GM12865 (cell line): ENCODE measurements around the gene ETV6.

Experiments used
- DNase-seq: peaks from one replicate; pipeline ENCODE4 v3.0.0; 2010; ENCODE audit warnings: low read depth
- H3K4me3 ChIP-seq: 2 replicates; pipeline ENCODE4 v1.5.1; 2011; ENCODE audit warnings: mild to moderate bottlenecking, low read depth, low read length, control low read depth
- TF ChIP-seq, protein P1 (sequence below): IDR thresholded peaks from 2 replicates; pipeline ENCODE4 v1.5.1; 2011; ENCODE audit warnings: low read length, control low read depth, low read depth, inconsistent platforms; ENCODE audit not compliant: insufficient read depth; ENCODE audit errors: missing control alignments

The ETV6 gene

DNA sequence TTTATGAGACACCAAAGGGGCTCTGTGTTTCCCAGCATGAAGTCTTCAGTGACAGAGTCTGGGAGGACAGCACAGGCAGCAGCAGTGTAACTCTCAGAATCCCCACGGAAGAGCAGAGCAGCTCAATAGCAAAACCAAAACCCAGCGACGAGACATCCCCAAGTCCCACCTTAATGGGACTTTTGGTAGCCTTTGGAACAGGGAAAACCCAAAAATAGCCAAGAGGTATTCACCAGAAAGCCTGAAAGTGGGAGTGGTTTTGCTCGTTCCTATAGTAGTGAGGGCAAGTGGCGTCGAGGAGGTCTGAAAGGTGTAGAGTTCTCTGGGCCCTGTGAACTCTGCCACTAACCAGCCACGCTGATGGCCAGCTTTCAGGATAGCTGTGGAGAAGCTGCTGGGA is 174.6 kb downstream of the ETV6 start:
- no peak overlapping the region for H3K4me3 ChIP-seq
- TF ChIP-seq, protein P1, sequence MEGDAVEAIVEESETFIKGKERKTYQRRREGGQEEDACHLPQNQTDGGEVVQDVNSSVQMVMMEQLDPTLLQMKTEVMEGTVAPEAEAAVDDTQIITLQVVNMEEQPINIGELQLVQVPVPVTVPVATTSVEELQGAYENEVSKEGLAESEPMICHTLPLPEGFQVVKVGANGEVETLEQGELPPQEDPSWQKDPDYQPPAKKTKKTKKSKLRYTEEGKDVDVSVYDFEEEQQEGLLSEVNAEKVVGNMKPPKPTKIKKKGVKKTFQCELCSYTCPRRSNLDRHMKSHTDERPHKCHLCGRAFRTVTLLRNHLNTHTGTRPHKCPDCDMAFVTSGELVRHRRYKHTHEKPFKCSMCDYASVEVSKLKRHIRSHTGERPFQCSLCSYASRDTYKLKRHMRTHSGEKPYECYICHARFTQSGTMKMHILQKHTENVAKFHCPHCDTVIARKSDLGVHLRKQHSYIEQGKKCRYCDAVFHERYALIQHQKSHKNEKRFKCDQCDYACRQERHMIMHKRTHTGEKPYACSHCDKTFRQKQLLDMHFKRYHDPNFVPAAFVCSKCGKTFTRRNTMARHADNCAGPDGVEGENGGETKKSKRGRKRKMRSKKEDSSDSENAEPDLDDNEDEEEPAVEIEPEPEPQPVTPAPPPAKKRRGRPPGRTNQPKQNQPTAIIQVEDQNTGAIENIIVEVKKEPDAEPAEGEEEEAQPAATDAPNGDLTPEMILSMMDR: no peak
- peak; percentile 51 for DNase-seq

DNA sequence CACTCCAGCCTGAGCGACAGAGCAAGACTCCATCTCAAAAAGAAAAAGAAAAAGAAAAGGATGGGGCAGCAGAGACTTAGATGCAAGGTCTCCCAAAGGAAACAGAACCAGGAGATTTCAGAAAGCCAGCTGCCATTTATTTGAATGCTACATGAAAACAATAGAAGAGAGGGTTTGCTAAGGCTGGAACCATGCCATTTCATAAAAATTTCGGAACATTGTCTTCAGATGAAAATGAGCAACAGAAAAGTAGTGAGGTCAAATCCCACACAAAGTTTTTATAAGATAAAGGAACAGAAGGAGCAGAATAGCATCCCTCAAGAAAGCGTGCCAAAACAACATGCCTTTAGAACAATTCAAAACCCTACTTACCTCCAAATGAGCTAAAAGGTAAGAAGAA is 175.3 kb downstream of the ETV6 start:
- H3K4me3 ChIP-seq: no peak overlapping the region
- no peak for DNase-seq
- TF ChIP-seq, protein P1: no peak

DNA sequence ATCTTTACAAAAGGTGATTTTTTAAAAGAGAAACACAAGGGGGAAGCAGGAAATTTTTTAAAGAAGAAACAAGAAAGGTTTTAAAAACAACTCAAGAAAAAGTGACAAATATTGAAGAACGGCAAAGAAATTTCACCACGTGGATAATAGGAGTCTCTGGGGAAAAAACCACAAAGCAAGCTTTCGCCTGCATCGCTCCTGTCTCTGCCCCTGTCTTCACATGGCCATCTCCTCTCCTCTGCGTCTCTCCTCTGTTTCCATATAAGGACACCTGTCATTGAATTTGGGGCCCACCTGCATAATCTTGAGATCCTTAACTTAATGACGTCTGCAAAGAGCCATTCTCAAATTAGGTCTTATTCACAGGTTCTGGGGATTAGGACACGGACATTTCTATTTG is 175.8 kb downstream of the ETV6 start:
- no peak overlapping the region for H3K4me3 ChIP-seq
- DNase-seq: peak; percentile 28
- TF ChIP-seq, protein P1: no peak

DNA sequence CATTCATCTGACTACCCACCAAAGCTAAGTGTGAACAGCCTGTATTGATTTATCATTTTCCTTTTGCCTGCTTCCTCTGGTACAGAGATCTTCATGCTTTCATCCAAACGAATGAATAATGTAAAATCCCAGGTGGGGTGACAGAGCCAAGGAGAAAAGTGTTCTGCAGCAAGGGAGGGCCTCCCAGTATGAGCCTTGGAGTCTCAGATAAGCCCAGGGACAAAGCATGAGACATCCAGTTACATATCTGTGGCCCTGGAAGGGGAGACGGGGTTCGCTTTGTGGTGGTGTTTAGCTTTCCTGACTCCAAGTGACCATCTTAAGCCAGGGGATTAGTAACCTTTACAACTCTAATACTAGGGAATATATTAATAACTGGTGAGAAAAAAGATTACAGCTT is 177.1 kb downstream of the ETV6 start:
- H3K4me3 ChIP-seq: no peak overlapping the region
- TF ChIP-seq, protein P1: no peak
- DNase-seq: no peak

DNA sequence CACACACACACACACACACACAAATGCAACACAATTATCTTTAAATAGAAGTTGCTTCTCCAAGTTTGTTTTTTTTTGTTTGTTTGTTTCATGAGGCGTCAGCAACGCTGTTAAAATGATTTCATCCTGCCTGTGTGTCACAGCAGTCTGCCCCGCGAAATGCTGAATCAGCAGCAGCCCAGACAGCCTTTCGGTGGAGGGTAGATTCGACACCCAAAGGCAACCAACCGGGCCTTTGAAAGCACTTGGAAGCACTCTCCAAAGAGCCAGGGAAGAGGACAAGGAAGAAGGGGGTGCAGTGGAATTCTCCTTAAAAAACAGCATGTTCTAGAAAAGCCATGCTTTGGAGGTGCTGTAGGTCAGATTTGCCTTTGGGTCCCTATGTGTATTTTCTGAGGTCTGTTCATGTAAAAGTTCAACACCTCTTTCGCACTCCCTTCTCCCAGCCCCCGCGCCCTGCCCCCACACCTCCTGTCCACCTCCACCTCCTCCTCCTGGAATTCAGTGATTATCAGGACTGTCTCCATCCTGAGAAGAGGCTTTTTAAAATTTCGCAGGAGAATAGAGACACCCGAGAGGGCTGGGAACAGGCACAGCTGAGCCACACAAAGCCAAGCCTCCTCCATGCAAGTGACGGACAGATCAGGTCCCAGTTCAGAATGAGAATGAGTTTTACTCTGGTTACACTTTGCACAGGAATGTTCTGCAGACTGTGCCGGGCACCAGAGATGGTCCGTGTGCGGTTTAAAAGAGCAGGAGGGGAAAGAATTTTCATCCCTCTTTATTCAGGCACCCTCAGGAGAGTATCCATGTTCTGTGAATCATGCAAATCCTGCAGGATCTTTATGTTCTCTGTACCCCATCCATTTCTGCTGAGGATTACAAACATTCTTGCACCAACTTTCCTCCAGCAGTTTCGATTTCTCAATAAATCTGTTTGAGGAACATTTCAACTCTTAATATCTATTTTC is 177.9 kb downstream of the ETV6 start:
- TF ChIP-seq, protein P1: no peak
- DNase-seq: no peak
- H3K4me3 ChIP-seq: no peak overlapping the region

DNA sequence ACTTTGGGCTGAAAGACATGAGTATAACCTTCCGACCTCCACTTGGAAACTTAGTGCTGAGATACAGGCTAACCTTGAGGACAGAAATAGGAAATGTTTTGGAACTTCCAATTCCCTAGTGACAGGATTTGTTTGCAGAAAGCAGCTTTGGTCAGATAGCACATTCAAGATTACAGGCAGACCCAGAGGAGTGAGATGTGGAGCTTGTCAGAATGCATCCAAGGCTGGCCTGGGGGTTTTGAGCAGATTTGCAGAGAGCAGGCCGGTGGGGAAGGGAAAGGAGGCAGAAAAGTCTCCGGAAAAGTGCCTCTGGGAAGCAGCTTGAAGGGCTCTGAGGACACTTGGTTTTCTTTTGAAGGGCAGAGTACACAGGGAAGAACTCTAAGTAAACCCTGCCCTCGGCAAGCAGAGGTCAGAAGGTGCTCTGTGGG is 180.3 kb downstream of the ETV6 start:
- TF ChIP-seq, protein P1: no peak
- no peak for DNase-seq

DNA sequence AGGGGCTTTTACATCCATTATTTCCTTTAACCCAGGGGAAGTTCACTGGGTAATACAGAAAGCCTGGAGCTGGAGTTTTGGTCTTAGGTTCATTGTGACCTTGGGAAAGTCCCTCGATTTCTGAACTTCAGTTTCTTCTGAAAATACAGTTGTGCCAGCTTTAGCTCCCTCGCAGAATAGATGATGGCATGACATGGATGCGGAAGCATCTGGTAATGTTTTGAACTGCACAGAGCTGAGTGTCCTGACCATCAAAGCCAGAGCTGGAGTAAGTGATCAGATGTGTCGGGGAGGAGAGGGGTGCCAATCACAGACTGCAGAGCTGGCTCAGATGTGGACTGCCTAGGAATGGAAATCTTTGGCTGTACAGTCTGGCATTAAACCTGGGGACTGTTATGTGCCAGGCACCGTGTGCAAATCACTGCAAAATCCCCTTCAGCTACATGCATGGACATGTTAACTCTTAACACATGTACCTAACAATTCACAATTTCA is 180.9 kb downstream of the ETV6 start:
- H3K4me3 ChIP-seq: no peak overlapping the region
- TF ChIP-seq, protein P1: no peak

More for the DNA sequence above, 180.3 kb downstream of the ETV6 start:
- no peak overlapping the region for H3K4me3 ChIP-seq

More for the DNA sequence above, 180.9 kb downstream of the ETV6 start:
- peak; percentile 75 for DNase-seq
